Fibroblast of skin of right quadriceps (primary cell): ENCODE measurements around the gene AKAP7.
"Not testable (repeated sequence)": the region's sequence is repeated elsewhere in the genome, so short reads cannot be mapped to it uniquely, and the experiment has no call there.

Experiments used
- DNase-seq: peaks from one replicate; pipeline ENCODE4 v3.0.0-alpha.2; 2013

Gene AKAP7

GRCh38 chr6:131300826-131301225 lies 165.6 kb downstream of the AKAP7 start:
- DNase-seq: not testable (repeated sequence)

- DNase-seq: no peak
These were observed 168.2 kb downstream of the AKAP7 start for GRCh38 chr6:131303338-131303930.

GRCh38 chr6:131305037-131305850 lies 170.0 kb downstream of the AKAP7 start:
- no peak for DNase-seq

- DNase-seq: no peak
These were observed 174.2 kb downstream of the AKAP7 start for GRCh38 chr6:131309437-131309836.

GRCh38 chr6:131314838-131315237 lies 179.6 kb downstream of the AKAP7 start:
- no peak for DNase-seq

- DNase-seq: no peak
These were observed 181.4 kb downstream of the AKAP7 start for GRCh38 chr6:131316654-131317053.

- DNase-seq: no peak
These were observed 182.2 kb downstream of the AKAP7 start for GRCh38 chr6:131317516-131317915.

- no peak for DNase-seq
These were observed 186.3 kb downstream of the AKAP7 start for GRCh38 chr6:131321589-131321988.

GRCh38 chr6:131322125-131322524 lies 186.9 kb downstream of the AKAP7 start:
- no peak for DNase-seq

- not testable (repeated sequence) for DNase-seq
These were observed 190.4 kb downstream of the AKAP7 start for GRCh38 chr6:131325669-131326068.

- not testable (repeated sequence) for DNase-seq
These were observed 193.5 kb downstream of the AKAP7 start for GRCh38 chr6:131328727-131329126.

- no peak for DNase-seq
These were observed 195.9 kb downstream of the AKAP7 start for GRCh38 chr6:131331151-131331550.

GRCh38 chr6:131331873-131332781 lies 196.9 kb downstream of the AKAP7 start:
- no peak for DNase-seq
